ENCODE data around the gene PHAF1.

PHAF1 gene

GRCh38 chr16:67109407-67110135 lies at the start of gene PHAF1:
PHAF1 (plus strand) TSS chr16:67109941; CDS start chr16:67110176, 235 bp downstream.
- peak; percentile 96 for DNase-seq

- DNase-seq = no peak
Measured at GRCh38 chr16:67063008-67063407, 46.7 kb upstream of the PHAF1 start.

DNA sequence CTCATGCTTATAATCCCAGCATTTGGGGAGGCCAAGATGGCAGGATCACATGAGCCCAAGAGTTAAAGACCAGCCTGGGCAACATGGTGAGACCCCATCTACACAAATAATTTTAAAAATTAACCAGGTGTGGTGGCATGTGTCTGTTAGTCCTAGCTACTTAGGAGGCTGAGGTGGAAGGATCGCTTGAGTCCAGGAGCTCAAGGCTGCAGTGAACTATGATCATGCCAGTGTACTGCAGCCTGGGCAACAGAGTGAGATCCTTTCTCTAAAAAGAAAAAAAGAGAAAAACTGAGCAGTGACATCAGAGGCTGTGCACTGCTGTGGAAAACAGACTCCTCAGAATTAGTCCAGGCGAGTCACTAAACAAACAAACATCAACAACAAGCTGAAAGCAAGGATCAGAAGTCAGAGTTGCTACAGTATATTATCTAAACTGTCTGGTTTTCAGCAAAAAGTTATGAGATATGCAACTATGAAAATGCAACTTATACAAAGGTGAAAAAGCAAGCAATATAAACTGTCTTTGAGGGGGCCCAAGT lies 41.5 kb upstream of the PHAF1 start:
- no peak for DNase-seq

GRCh38 chr16:67071476-67072048 lies 38.2 kb upstream of the PHAF1 start:
- no peak for DNase-seq

GRCh38 chr16:67075331-67075730 lies 34.4 kb upstream of the PHAF1 start:
- DNase-seq = no peak

GRCh38 chr16:67077871-67078270 lies 31.9 kb upstream of the PHAF1 start:
- DNase-seq = no peak

DNA sequence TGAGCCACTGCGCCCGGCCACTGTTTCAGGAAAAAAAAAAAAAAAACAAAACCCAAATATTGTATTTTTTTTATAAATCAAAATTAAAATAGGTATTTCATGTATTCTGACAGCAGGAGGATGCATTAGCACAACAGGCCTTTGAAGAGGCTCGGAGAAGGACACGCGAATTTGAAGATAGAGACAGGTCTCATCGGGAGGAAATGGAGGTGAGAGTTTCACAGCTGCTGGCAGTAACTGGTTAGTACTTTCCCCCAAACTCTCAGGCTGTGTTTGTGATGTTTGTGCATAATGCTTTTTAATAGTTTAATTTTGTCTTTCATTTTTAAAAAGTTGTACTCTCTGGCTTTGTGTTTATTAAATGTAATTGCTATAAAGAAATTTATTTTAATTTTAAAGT lies 27.6 kb upstream of the PHAF1 start:
- DNase-seq = no peak

GRCh38 chr16:67082891-67083290 lies 26.9 kb upstream of the PHAF1 start:
- no peak for DNase-seq

- DNase-seq = no peak
Measured at GRCh38 chr16:67084345-67085028, 25.3 kb upstream of the PHAF1 start.

GRCh38 chr16:67086822-67087221 lies 22.9 kb upstream of the PHAF1 start:
- no peak for DNase-seq

DNA sequence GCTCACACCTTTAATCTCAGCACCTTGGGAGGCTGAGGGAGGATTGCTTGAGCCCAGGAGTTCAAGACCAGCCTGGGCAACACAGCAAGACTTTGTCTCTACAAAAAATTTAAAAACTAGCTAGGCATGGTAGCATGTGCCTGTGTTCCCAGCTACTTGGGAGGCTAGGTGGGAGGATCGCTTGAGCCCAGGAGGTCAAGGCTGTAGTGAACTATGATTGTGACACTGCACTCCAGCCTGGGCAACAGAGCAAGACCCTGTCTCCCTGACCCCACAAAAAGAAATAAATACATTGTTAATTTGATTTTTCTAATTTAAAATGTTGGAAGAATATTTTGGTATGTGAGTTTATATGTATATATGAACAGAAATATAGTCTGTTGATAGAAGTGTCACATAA lies 22.4 kb upstream of the PHAF1 start:
- DNase-seq = no peak

- no peak for DNase-seq
Measured at GRCh38 chr16:67087803-67088202, 21.9 kb upstream of the PHAF1 start.

GRCh38 chr16:67088551-67088950 lies 21.2 kb upstream of the PHAF1 start:
- no peak for DNase-seq

GRCh38 chr16:67089101-67089500 lies 20.6 kb upstream of the PHAF1 start:
- no peak for DNase-seq

- DNase-seq = no peak
Measured at GRCh38 chr16:67091906-67092566, 17.7 kb upstream of the PHAF1 start.

DNA sequence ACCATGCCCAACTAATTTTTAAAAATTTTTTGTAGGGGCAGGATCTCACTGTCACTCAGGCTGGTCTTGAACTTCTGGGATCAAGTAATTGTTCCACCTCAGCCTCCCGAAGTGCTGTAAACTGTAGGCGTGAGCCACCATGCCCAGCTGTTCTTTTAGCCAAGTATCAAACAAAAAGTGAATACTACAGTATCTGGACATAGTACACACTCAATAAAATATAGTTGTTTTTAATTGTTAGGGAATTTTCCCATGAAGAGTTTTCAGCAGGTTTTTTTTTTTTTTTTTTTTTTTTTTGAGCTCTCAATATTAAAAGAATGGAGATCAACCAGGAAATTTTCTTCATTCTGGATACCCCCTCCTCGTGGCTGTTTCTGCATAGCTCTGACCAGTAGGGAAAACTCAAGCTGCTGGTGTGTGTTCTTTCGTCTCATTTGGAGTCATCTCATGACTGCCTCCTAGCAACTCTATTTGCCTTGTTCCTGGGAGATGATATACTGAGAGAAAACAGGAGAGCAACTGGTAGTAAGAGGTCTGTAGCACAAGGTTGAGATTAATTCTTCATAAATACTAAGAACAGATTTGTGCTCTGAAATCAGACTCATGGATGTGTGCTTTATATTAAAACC lies 16.5 kb upstream of the PHAF1 start:
- no peak for DNase-seq

- no peak for DNase-seq
Measured at GRCh38 chr16:67098599-67098998, 11.1 kb upstream of the PHAF1 start.

- DNase-seq = peak; percentile 55
Measured at GRCh38 chr16:67100569-67101310, 9.0 kb upstream of the PHAF1 start.

- no peak for DNase-seq
Measured at GRCh38 chr16:67101311-67102082, 8.2 kb upstream of the PHAF1 start.

DNA sequence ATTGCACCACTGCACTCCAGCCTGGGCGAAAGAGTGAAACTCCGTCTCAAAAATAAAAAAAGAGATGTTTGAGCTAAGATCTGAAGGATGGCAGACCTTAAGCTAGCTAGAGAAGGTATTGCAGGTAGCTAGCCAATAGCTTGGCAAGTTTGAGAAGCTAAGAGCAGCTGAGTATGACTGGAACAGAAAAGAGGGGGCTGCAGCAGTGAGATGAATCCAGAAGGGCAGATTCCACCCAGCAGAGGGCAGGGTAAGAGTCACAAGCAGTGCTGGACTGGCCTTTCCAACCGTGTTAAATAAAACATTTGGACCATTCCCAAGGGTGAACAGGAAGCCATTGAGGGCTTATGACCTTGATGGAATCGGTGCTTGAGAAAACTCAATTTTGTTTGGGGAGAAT lies 5.7 kb upstream of the PHAF1 start:
- peak; percentile 4 for DNase-seq

GRCh38 chr16:67104845-67105244 lies 4.9 kb upstream of the PHAF1 start:
- no peak for DNase-seq

All from CD4-positive, alpha-beta T cell treated with Interleukin-21 for 1 hour (primary cell).